GM19372 (cell line): ENCODE results near the gene CCDC117.
"Not testable (repeated sequence)": the region's sequence is repeated elsewhere in the genome, so short reads cannot be mapped to it uniquely, and the experiment has no call there.

ENCODE experiments used
- ATAC-seq: cut with Tn5 transposase; IDR thresholded peaks from one replicate; pipeline ENCODE4 v1.9.1; 2021; ENCODE audit warnings: mild to moderate bottlenecking, low read depth, moderate library complexity; ENCODE audit not compliant: unreplicated experiment

The CCDC117 gene

GRCh38 chr22:28824455-28824854 is 52.0 kb downstream of the CCDC117 start:
- not testable (repeated sequence) for ATAC-seq

GRCh38 chr22:28826430-28826829 is 53.9 kb downstream of the CCDC117 start:
- ATAC-seq = not testable (repeated sequence)

- no peak for ATAC-seq
Observed at GRCh38 chr22:28826921-28827320, 54.4 kb downstream of the CCDC117 start.

GRCh38 chr22:28829358-28830181 is 57.1 kb downstream of the CCDC117 start:
- no peak for ATAC-seq

GRCh38 chr22:28830441-28830840 is 57.9 kb downstream of the CCDC117 start:
- ATAC-seq = no peak

- ATAC-seq = no peak
Observed at GRCh38 chr22:28831140-28832072, 58.9 kb downstream of the CCDC117 start.

- ATAC-seq = no peak
Observed at GRCh38 chr22:28832731-28833130, 60.2 kb downstream of the CCDC117 start.

- no peak for ATAC-seq
Observed at GRCh38 chr22:28833276-28833923, 60.9 kb downstream of the CCDC117 start.

GRCh38 chr22:28835630-28836189 is 63.2 kb downstream of the CCDC117 start:
- no peak for ATAC-seq

GRCh38 chr22:28837640-28838039 is 65.1 kb downstream of the CCDC117 start:
- ATAC-seq = no peak
